Activated naive CD4-positive, alpha-beta T cell treated with anti-CD3 and anti-CD28 coated beads, Interleukin-2, amount 10 ng/mL, durations not matched to agents 7 days and 5 days (primary cell): ENCODE data around the gene SDCCAG8.

Source experiments
- CTCF ChIA-PET: fragments of 350-600 bp; sonication (Branson Sonifier 250); formaldehyde crosslinking; loops from one replicate; lab custom pipeline; 2021; ENCODE audit warnings: antibody characterized with exemption; lab: Charles Lee
- DNase-seq: peaks from one replicate; pipeline ENCODE4 v3.0.0-alpha.2; 2020
- H3K27ac Mint-ChIP-seq: one replicate; pipeline ENCODE4 v1.8.0; 2021; ENCODE audit warnings: mild to moderate bottlenecking, moderate library complexity, mixed read lengths
- H3K27me3 Mint-ChIP-seq: one replicate; pipeline ENCODE4 v1.8.0; 2021; ENCODE audit warnings: mild to moderate bottlenecking, mixed read lengths
- H3K36me3 Mint-ChIP-seq: one replicate; pipeline ENCODE4 v1.8.0; 2021; ENCODE audit warnings: mixed read lengths
- H3K4me1 Mint-ChIP-seq: one replicate; pipeline ENCODE4 v1.8.0; 2021; ENCODE audit warnings: mixed read lengths
- H3K4me3 Mint-ChIP-seq: one replicate; pipeline ENCODE4 v1.8.0; 2021; ENCODE audit warnings: mild to moderate bottlenecking, moderate library complexity, mixed read lengths
- H3K9me3 Mint-ChIP-seq: one replicate; pipeline ENCODE4 v1.8.0; 2021; ENCODE audit warnings: mixed read lengths

The SDCCAG8 gene

GRCh38 chr1:243378669-243379068 is 122.8 kb downstream of the SDCCAG8 start:
- Mint-ChIP-seq H3K27me3 (no peaks in the 10 kb centered on the region), H3K4me3 (no peak overlapping the region), H3K9me3 (peaks cover 9% of the 10 kb centered on the region), H3K27ac (no peak overlapping the region), H3K4me1 (no peaks in the 10 kb centered on the region), H3K36me3 (peaks cover 15% of the 10 kb centered on the region)
- no peak for DNase-seq
- CTCF ChIA-PET: no interaction called here

- CTCF ChIA-PET: no interaction called here
- Mint-ChIP-seq H3K27ac (no peak overlapping the region), H3K4me1 (no peaks in the 10 kb centered on the region), H3K4me3 (no peak overlapping the region), H3K27me3 (no peaks in the 10 kb centered on the region), H3K9me3 (peaks cover 5% of the 10 kb centered on the region), H3K36me3 (peaks cover 15% of the 10 kb centered on the region)
- DNase-seq: no peak
These were observed 123.4 kb downstream of the SDCCAG8 start for GRCh38 chr1:243379208-243379607.

GRCh38 chr1:243379706-243380105 is 123.9 kb downstream of the SDCCAG8 start:
- H3K36me3 Mint-ChIP-seq: peaks cover 13% of the 10 kb centered on the region
- CTCF ChIA-PET: no interaction called here
- H3K27me3 Mint-ChIP-seq: no peaks in the 10 kb centered on the region
- no peaks in the 10 kb centered on the region for H3K9me3 Mint-ChIP-seq
- no peak for DNase-seq
- H3K27ac Mint-ChIP-seq: no peak overlapping the region
- no peak overlapping the region for H3K4me3 Mint-ChIP-seq
- no peaks in the 10 kb centered on the region for H3K4me1 Mint-ChIP-seq

GRCh38 chr1:243388276-243388675 is 132.4 kb downstream of the SDCCAG8 start:
- H3K27ac Mint-ChIP-seq: no peak overlapping the region
- no peak overlapping the region for H3K4me3 Mint-ChIP-seq
- peaks cover 11% of the 10 kb centered on the region for H3K4me1 Mint-ChIP-seq
- DNase-seq: no peak
- peaks cover 2% of the 10 kb centered on the region for H3K36me3 Mint-ChIP-seq
- no peaks in the 10 kb centered on the region for H3K9me3 Mint-ChIP-seq
- CTCF ChIA-PET: interaction anchor here (0.7 kb wide), 1 partner anchor 10 kb away, joined by 3 read pairs; no protein-coding TSS in a partner anchor
- H3K27me3 Mint-ChIP-seq: no peaks in the 10 kb centered on the region

- Mint-ChIP-seq H3K27me3 (no peaks in the 10 kb centered on the region), H3K4me1 (peaks cover 11% of the 10 kb centered on the region), H3K27ac (no peak overlapping the region), H3K4me3 (no peak overlapping the region), H3K9me3 (no peaks in the 10 kb centered on the region), H3K36me3 (peaks cover 2% of the 10 kb centered on the region)
- no peak for DNase-seq
- CTCF ChIA-PET: no interaction called here
These were observed 134.4 kb downstream of the SDCCAG8 start for GRCh38 chr1:243390162-243390791.

GRCh38 chr1:243391355-243391754 is 135.5 kb downstream of the SDCCAG8 start:
- Mint-ChIP-seq H3K9me3 (no peaks in the 10 kb centered on the region), H3K4me3 (no peak overlapping the region), H3K4me1 (peaks cover 11% of the 10 kb centered on the region), H3K36me3 (peaks cover 2% of the 10 kb centered on the region), H3K27ac (no peak overlapping the region), H3K27me3 (no peaks in the 10 kb centered on the region)
- no peak for DNase-seq
- CTCF ChIA-PET: no interaction called here

- no peak for DNase-seq
- Mint-ChIP-seq H3K36me3 (peaks cover 4% of the 10 kb centered on the region), H3K9me3 (no peaks in the 10 kb centered on the region), H3K4me1 (peaks cover 11% of the 10 kb centered on the region), H3K27ac (no peak overlapping the region), H3K27me3 (no peaks in the 10 kb centered on the region), H3K4me3 (no peak overlapping the region)
- CTCF ChIA-PET: no interaction called here
These were observed 137.3 kb downstream of the SDCCAG8 start for GRCh38 chr1:243393096-243393495.

- DNase-seq: no peak
- Mint-ChIP-seq H3K36me3 (peaks cover 4% of the 10 kb centered on the region), H3K9me3 (no peaks in the 10 kb centered on the region), H3K4me3 (no peak overlapping the region), H3K27ac (no peak overlapping the region), H3K27me3 (no peaks in the 10 kb centered on the region), H3K4me1 (peaks cover 11% of the 10 kb centered on the region)
- CTCF ChIA-PET: no interaction called here
These were observed 138.2 kb downstream of the SDCCAG8 start for GRCh38 chr1:243394066-243394465.

GRCh38 chr1:243394601-243395464 is 139.0 kb downstream of the SDCCAG8 start:
- Mint-ChIP-seq H3K9me3 (no peaks in the 10 kb centered on the region), H3K36me3 (peaks cover 4% of the 10 kb centered on the region), H3K27ac (no peak overlapping the region), H3K4me1 (peaks cover 9% of the 10 kb centered on the region), H3K4me3 (no peak overlapping the region), H3K27me3 (no peaks in the 10 kb centered on the region)
- CTCF ChIA-PET: interaction anchor here (1.4 kb wide), 1 partner anchor 23 kb away, joined by 3 read pairs; no protein-coding TSS in a partner anchor
- no peak for DNase-seq

- no peaks in the 10 kb centered on the region for H3K4me1 Mint-ChIP-seq
- H3K27ac Mint-ChIP-seq: no peak overlapping the region
- H3K27me3 Mint-ChIP-seq: no peaks in the 10 kb centered on the region
- H3K4me3 Mint-ChIP-seq: no peak overlapping the region
- CTCF ChIA-PET: interaction anchor here (1.4 kb wide), 1 partner anchor 25 kb away, joined by 3 read pairs; no protein-coding TSS in a partner anchor
- no peaks in the 10 kb centered on the region for H3K9me3 Mint-ChIP-seq
- H3K36me3 Mint-ChIP-seq: peaks cover 4% of the 10 kb centered on the region
- no peak for DNase-seq
These were observed 140.6 kb downstream of the SDCCAG8 start for GRCh38 chr1:243396424-243396823.

GRCh38 chr1:243396876-243397275 is 141.0 kb downstream of the SDCCAG8 start:
- no peak overlapping the region for H3K27ac Mint-ChIP-seq
- no peaks in the 10 kb centered on the region for H3K27me3 Mint-ChIP-seq
- no peak overlapping the region for H3K4me3 Mint-ChIP-seq
- H3K36me3 Mint-ChIP-seq: peaks cover 4% of the 10 kb centered on the region
- no peaks in the 10 kb centered on the region for H3K4me1 Mint-ChIP-seq
- DNase-seq: no peak
- CTCF ChIA-PET: no interaction called here
- H3K9me3 Mint-ChIP-seq: no peaks in the 10 kb centered on the region

GRCh38 chr1:243397613-243398321 is 141.9 kb downstream of the SDCCAG8 start:
- H3K36me3 Mint-ChIP-seq: peaks cover 7% of the 10 kb centered on the region
- CTCF ChIA-PET: no interaction called here
- DNase-seq: no peak
- no peaks in the 10 kb centered on the region for H3K27me3 Mint-ChIP-seq
- H3K9me3 Mint-ChIP-seq: no peaks in the 10 kb centered on the region
- H3K4me3 Mint-ChIP-seq: no peak overlapping the region
- H3K4me1 Mint-ChIP-seq: no peaks in the 10 kb centered on the region
- H3K27ac Mint-ChIP-seq: no peak overlapping the region

- no peak for DNase-seq
- no peaks in the 10 kb centered on the region for H3K27me3 Mint-ChIP-seq
- peaks cover 7% of the 10 kb centered on the region for H3K36me3 Mint-ChIP-seq
- no peaks in the 10 kb centered on the region for H3K9me3 Mint-ChIP-seq
- no peaks in the 10 kb centered on the region for H3K4me1 Mint-ChIP-seq
- no peak overlapping the region for H3K27ac Mint-ChIP-seq
- H3K4me3 Mint-ChIP-seq: no peak overlapping the region
- CTCF ChIA-PET: no interaction called here
These were observed 143.8 kb downstream of the SDCCAG8 start for GRCh38 chr1:243399561-243400155.

GRCh38 chr1:243402868-243403267 is 147.0 kb downstream of the SDCCAG8 start:
- H3K4me3 Mint-ChIP-seq: no peak overlapping the region
- CTCF ChIA-PET: interaction anchor here (0.6 kb wide), 1 partner anchor 588 kb away, joined by 3 read pairs; no protein-coding TSS in a partner anchor

More at GRCh38 chr1:243402868-243403267, 147.0 kb downstream of the SDCCAG8 start:
- H3K9me3 Mint-ChIP-seq: no peaks in the 10 kb centered on the region
- H3K36me3 Mint-ChIP-seq: peaks cover 3% of the 10 kb centered on the region
- no peak overlapping the region for H3K27ac Mint-ChIP-seq
- peaks cover 6% of the 10 kb centered on the region for H3K4me1 Mint-ChIP-seq
- no peak for DNase-seq
- no peaks in the 10 kb centered on the region for H3K27me3 Mint-ChIP-seq
